SK-N-MC (cell line): ENCODE data around the gene BOLA2B.
A peak's percentile ranks its signal among the peaks of the same experiment; 100 is the strongest.
"Not testable (repeated sequence)": the region's sequence is repeated elsewhere in the genome, so short reads cannot be mapped to it uniquely, and the experiment has no call there.

Experiments
- DNase-seq: peaks from one replicate; pipeline ENCODE4 v3.0.0-alpha.2; 2011; ENCODE audit warnings: low read depth, low spot score
- H3K27ac ChIP-seq: fragments of 200-600 bp; sonication (generic); 2 replicates; pipeline ENCODE4 v1.5.1; 2016; ENCODE audit warnings: mixed run types
- H3K36me3 ChIP-seq: fragments of 200-600 bp; sonication (generic); 2 replicates; pipeline ENCODE4 v1.6.1; 2017; ENCODE audit warnings: antibody characterized with exemption, low read length, mixed read lengths; ENCODE audit not compliant: insufficient read depth
- H3K4me3 ChIP-seq: fragments of 200-600 bp; sonication (generic); 2 replicates; pipeline ENCODE4 v1.5.1; 2016
- H3K9ac ChIP-seq: fragments of 200-600 bp; sonication (generic); 2 replicates; pipeline ENCODE4 v1.8.0; 2017; ENCODE audit warnings: mixed run types, mixed read lengths; ENCODE audit not compliant: insufficient read length
- H3K9me3 ChIP-seq: fragments of 200-600 bp; sonication (generic); 2 replicates; pipeline ENCODE4 v1.6.1; 2017; ENCODE audit warnings: low read depth, mild to moderate bottlenecking, antibody characterized with exemption, low read length, moderate library complexity, mixed read lengths

BOLA2B gene

GRCh38 chr16:30193615-30194014 lies at the start of gene BOLA2B, which contains the start of gene SLX1A:
TSS of gene BOLA2B (minus strand) at chr16:30193666. CDS start at chr16:30193595, 71 bp downstream.
TSS of gene SLX1A (plus strand) at chr16:30193875. CDS start at chr16:30194085, 210 bp downstream.
- H3K9ac ChIP-seq, DNase-seq, H3K4me3 ChIP-seq, H3K36me3 ChIP-seq, H3K27ac ChIP-seq, H3K9me3 ChIP-seq: not testable (repeated sequence)

- not testable (repeated sequence) for H3K27ac ChIP-seq, H3K36me3 ChIP-seq, H3K9ac ChIP-seq, H3K4me3 ChIP-seq, H3K9me3 ChIP-seq, DNase-seq
Observed at GRCh38 chr16:30217082-30217481, 23.6 kb upstream of the BOLA2B start.

- H3K4me3 ChIP-seq, H3K27ac ChIP-seq, H3K9ac ChIP-seq, H3K36me3 ChIP-seq, DNase-seq, H3K9me3 ChIP-seq: not testable (repeated sequence)
Observed at GRCh38 chr16:30211414-30211813, 17.9 kb upstream of the BOLA2B start.

DNA sequence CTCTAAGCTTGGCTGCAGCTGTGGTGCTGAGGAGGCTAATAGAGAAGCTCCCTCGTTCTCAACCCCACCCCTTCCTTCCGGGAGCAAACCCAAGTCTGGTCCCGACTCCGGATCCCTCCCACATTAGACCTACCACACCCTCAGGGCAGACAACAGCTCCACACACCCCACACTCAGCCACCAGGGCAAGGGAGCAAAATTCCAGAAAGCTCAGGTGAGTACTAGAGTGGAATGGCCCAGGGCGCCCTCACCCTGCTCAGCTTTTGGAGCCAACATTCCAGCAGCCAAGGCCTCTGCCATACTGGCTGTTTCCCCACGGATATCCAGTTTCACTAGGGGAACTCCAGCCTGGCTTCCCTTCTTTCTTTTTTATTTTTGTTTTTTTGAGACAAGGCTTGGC lies 15.6 kb upstream of the BOLA2B start:
- H3K36me3 ChIP-seq, H3K27ac ChIP-seq, DNase-seq: not testable (repeated sequence)

GRCh38 chr16:30207063-30207704 lies 13.7 kb upstream of the BOLA2B start:
- DNase-seq, H3K9me3 ChIP-seq, H3K27ac ChIP-seq, H3K36me3 ChIP-seq, H3K4me3 ChIP-seq, H3K9ac ChIP-seq: not testable (repeated sequence)

More for the DNA sequence above, 15.6 kb upstream of the BOLA2B start:
- not testable (repeated sequence) for H3K9ac ChIP-seq, H3K9me3 ChIP-seq, H3K4me3 ChIP-seq

DNA sequence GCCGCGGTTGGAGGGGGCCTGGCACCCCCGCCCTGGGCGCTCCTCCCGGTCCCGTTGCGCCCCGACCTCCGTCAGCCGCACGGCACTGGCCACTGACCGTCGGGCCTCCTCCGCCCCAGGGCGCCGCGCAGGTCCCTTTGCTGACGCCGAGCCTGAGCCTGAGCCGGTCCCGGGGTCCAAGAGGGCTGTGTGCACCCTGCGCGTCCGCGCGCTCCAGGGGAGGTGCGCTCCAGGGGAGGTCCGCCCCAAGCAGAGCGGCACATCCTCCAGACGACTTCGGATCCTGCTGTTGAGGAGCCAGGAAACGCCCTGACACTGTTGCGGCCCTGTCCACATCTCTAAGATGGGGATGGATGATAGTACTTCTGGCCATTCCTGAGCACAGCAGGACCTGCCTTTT lies 12.8 kb upstream of the BOLA2B start:
- H3K9ac ChIP-seq, DNase-seq, H3K36me3 ChIP-seq, H3K9me3 ChIP-seq, H3K27ac ChIP-seq: not testable (repeated sequence)
- peak overlapping the region; percentile 57 for H3K4me3 ChIP-seq

GRCh38 chr16:30205541-30206236 lies 12.2 kb upstream of the BOLA2B start:
- H3K27ac ChIP-seq, H3K36me3 ChIP-seq, DNase-seq, H3K9me3 ChIP-seq, H3K9ac ChIP-seq: not testable (repeated sequence)
- H3K4me3 ChIP-seq = peak overlapping the region; percentile 57

- H3K27ac ChIP-seq, H3K4me3 ChIP-seq, H3K9me3 ChIP-seq, H3K36me3 ChIP-seq, DNase-seq, H3K9ac ChIP-seq: not testable (repeated sequence)
Observed at GRCh38 chr16:30199608-30200343, 6.3 kb upstream of the BOLA2B start.

DNA sequence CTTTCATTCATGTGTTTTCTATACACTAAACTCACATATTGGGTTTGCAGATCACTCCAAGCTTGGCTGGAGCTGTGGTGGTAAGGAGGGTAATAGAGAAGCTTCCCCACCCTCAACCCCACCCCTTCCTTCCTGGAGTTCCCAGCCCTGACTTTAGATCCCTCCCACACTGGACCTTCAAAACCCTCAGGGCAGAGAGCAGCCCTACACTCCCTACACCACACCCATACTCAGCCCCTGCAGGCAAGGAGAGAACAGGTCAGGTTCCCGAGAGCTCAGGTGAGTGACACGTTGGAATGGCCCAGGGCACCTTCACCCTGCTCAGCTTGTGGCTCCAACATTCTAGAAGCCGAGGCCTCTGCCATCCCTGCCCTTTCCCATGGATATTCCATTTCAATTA lies 5.6 kb upstream of the BOLA2B start, which contains the start of gene SULT1A3:
Gene SULT1A3, plus strand, starts transcription at position 207 of the 400 bp plus-strand sequence. CDS start 1,474 bp downstream, outside the sequence.
- H3K36me3 ChIP-seq, DNase-seq: not testable (repeated sequence)

DNA sequence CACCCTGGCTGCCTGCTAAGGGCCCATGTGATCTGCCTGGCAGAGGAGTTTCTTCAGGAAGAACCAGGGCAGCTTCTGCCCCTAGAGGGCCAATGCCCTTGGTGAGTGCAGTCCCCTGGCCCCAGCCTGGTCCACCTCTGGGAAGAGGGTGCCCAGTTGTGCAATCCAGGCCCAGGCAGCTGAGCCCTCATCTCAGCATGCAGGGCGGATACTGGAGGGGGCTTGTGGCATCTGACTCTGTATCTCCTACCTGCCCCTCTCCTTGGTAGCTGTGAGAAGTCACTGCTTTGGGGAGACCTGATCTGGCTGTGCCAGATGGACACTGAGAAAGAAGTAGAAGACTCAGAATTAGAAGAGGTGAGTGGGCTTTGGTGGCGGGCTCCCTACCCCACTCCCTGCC lies 3.5 kb upstream of the BOLA2B start:
- H3K36me3 ChIP-seq, H3K27ac ChIP-seq, H3K9me3 ChIP-seq, H3K4me3 ChIP-seq, H3K9ac ChIP-seq, DNase-seq: not testable (repeated sequence)

More for the DNA sequence above, 5.6 kb upstream of the BOLA2B start, which contains the start of gene SULT1A3:
- not testable (repeated sequence) for H3K4me3 ChIP-seq, H3K9ac ChIP-seq, H3K27ac ChIP-seq, H3K9me3 ChIP-seq

- not testable (repeated sequence) for H3K9ac ChIP-seq, H3K9me3 ChIP-seq
Observed at GRCh38 chr16:30194172-30194925, 883 bp upstream of the BOLA2B start.

GRCh38 chr16:30193098-30193497 lies 368 bp downstream of the BOLA2B start:
- not testable (repeated sequence) for DNase-seq, H3K36me3 ChIP-seq, H3K9me3 ChIP-seq, H3K9ac ChIP-seq, H3K4me3 ChIP-seq, H3K27ac ChIP-seq

More at GRCh38 chr16:30194172-30194925, 883 bp upstream of the BOLA2B start:
- not testable (repeated sequence) for H3K27ac ChIP-seq, H3K36me3 ChIP-seq, H3K4me3 ChIP-seq, DNase-seq

DNA sequence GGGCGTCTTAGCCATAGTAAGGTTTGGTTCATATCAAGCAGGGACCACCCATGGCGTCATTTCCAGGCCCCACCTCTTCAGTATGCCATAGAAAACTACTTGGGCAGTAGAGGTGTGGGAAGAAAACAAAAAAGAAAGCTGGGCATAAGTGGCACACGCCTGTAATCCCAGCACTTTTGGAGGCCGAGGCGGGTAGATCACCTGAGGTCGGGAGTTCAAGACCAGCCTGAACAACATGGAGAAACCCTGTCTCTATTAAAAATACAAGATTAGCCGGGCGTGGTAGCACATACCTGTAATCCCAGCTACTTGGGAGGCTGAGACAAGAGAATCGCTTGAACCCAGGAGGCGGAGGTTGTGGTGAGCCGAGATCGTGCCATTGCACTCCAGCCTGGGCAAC lies 2.3 kb downstream of the BOLA2B start:
- DNase-seq, H3K36me3 ChIP-seq, H3K9ac ChIP-seq, H3K27ac ChIP-seq, H3K4me3 ChIP-seq, H3K9me3 ChIP-seq: not testable (repeated sequence)
